Activated CD8-positive, alpha-beta T cell treated with anti-CD3 and anti-CD28 coated beads for 36 hours (primary cell): ENCODE results near the gene SMPD2. TPM values are rescaled to one million over a fixed set of nuclear protein-coding genes. Genes with fewer than 3 reads are reported as not detected.

Experiments used
- ATAC-seq: fragments of 200-7000 bp; cut with Tn5 transposase; one replicate; pipeline ENCODE4 v1.10.0; 2021; ENCODE audit warnings: mild to moderate bottlenecking, moderate library complexity
- CTCF ChIA-PET: fragments of 350-600 bp; sonication (Branson Sonifier 250); formaldehyde crosslinking; loops from one replicate; lab custom pipeline; 2021; ENCODE audit warnings: antibody characterized with exemption; lab: Charles Lee
- POLR2A ChIA-PET: fragments of 350-600 bp; sonication (Branson Sonifier 250); formaldehyde crosslinking; loops from one replicate; lab custom pipeline; 2021; ENCODE audit warnings: antibody characterized with exemption; lab: Charles Lee
- DNase-seq: peaks from one replicate; pipeline ENCODE4 v3.0.0-alpha.2; 2020
- H3K27ac Mint-ChIP-seq: one replicate; pipeline ENCODE4 v1.8.0; 2021; ENCODE audit warnings: mild to moderate bottlenecking, mixed read lengths
- H3K27me3 Mint-ChIP-seq: one replicate; pipeline ENCODE4 v1.8.0; 2021; ENCODE audit warnings: mixed read lengths
- H3K36me3 Mint-ChIP-seq: one replicate; pipeline ENCODE4 v1.8.0; 2021; ENCODE audit warnings: low read depth, mixed read lengths
- H3K4me1 Mint-ChIP-seq: one replicate; pipeline ENCODE4 v1.8.0; 2021; ENCODE audit warnings: low read depth, mixed read lengths
- H3K4me3 Mint-ChIP-seq: one replicate; pipeline ENCODE4 v1.8.0; 2021; ENCODE audit warnings: mild to moderate bottlenecking, moderate library complexity, mixed read lengths
- H3K9me3 Mint-ChIP-seq: one replicate; pipeline ENCODE4 v1.8.0; 2021; ENCODE audit warnings: mixed read lengths
- intact Hi-C: fragments of 100-400 bp; cut with micrococcal nuclease; formaldehyde crosslinking; loops from one replicate; pipeline ENCODE4 v1.10.0; 2022
- total RNA-seq, 2 experiments: library from RNA; stranded (reverse); gene quantifications; one replicate each; pipeline ENCODE4 v1.2.3, GENCODE V29; 2021
- TF ChIP-seq, protein P1 (sequence below): fragments of 200-600 bp; IDR thresholded peaks from one replicate; pipeline ENCODE4 v1.8.0; 2022; ENCODE audit warnings: antibody characterized with exemption, mild to moderate bottlenecking

The SMPD2 gene, protein sequence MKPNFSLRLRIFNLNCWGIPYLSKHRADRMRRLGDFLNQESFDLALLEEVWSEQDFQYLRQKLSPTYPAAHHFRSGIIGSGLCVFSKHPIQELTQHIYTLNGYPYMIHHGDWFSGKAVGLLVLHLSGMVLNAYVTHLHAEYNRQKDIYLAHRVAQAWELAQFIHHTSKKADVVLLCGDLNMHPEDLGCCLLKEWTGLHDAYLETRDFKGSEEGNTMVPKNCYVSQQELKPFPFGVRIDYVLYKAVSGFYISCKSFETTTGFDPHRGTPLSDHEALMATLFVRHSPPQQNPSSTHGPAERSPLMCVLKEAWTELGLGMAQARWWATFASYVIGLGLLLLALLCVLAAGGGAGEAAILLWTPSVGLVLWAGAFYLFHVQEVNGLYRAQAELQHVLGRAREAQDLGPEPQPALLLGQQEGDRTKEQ
- 1 to 10 TPM; 8.7 to 9.6 TPM for total RNA-seq

GRCh38 chr6:109440331-109441068 is at the start of gene SMPD2, which contains the start of gene PPIL6:
Gene SMPD2 (plus strand): TSS chr6:109440724. CDS start chr6:109441122, 398 bp downstream.
Gene PPIL6 (minus strand): TSS chr6:109440628. CDS start chr6:109440590, 38 bp downstream.
- intact Hi-C loops: loop anchor here (2.0 to 5.0 kb wide), 2 partner anchors 14 to 42 kb away; partner anchors contain the start of genes MICAL1 and ZBTB24
- H3K4me1 Mint-ChIP-seq: peaks cover 26% of the 10 kb centered on the region
- no peaks in the 10 kb centered on the region for H3K27me3 Mint-ChIP-seq
- TF ChIP-seq, protein P1, sequence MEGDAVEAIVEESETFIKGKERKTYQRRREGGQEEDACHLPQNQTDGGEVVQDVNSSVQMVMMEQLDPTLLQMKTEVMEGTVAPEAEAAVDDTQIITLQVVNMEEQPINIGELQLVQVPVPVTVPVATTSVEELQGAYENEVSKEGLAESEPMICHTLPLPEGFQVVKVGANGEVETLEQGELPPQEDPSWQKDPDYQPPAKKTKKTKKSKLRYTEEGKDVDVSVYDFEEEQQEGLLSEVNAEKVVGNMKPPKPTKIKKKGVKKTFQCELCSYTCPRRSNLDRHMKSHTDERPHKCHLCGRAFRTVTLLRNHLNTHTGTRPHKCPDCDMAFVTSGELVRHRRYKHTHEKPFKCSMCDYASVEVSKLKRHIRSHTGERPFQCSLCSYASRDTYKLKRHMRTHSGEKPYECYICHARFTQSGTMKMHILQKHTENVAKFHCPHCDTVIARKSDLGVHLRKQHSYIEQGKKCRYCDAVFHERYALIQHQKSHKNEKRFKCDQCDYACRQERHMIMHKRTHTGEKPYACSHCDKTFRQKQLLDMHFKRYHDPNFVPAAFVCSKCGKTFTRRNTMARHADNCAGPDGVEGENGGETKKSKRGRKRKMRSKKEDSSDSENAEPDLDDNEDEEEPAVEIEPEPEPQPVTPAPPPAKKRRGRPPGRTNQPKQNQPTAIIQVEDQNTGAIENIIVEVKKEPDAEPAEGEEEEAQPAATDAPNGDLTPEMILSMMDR: no peak
- H3K36me3 Mint-ChIP-seq: peaks cover 16% of the 10 kb centered on the region
- H3K4me3 Mint-ChIP-seq: peak within 1 kb of the TSS; percentile 92
- ATAC-seq: peak; percentile 91
- peak; percentile 80 for DNase-seq
- peak within 1 kb of the TSS; percentile 89 for H3K27ac Mint-ChIP-seq
- POLR2A ChIA-PET: interaction anchor here (0.8 to 8.9 kb wide), 9 partner anchors 9 to 345 kb away, joined by 3 to 119 read pairs (median 4); partner anchors contain the start of genes CEP57L1, MICAL1, SESN1 and ZBTB24
- CTCF ChIA-PET: interaction anchor here (0.6 to 3.3 kb wide), 12 partner anchors 9 to 805 kb away, joined by 3 to 27 read pairs (median 5); partner anchors contain the start of genes CD164 and MICAL1
- no peaks in the 10 kb centered on the region for H3K9me3 Mint-ChIP-seq

DNA sequence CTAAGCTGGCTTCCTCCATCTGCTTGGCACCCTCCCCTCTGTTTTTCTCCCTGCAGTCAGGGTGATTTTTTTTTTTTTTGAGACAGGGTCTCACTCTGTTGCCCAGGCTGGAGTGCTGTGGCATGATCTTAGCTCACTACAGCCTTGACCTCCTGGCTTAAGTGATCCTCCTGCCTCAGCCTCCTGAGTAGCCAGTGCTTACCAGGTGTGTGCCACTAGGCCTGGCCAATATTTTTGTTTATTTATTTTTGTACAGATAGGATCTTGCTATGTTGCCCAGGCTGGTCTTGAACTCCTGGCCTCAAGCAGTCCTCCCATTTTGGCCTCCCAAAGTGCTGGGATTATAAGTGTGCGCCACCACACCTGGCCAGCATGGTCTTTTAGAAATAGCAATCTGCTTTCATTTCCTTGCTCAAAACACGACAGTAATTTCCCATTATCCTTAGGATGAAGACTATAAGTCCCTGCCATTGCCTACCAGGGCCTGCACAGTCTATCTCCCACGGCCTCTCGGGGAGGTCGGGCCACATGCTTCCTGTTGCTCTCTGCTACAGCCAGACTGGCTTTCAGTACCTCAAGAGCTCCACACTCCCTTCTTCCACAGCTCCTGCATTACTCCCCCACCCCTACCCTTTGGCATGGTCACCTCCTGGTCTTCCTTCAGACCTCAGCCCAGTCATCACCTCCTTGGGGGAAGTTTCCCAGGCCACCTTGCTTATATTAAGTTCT is 47.2 kb upstream of the SMPD2 start:
- no peak for ATAC-seq

GRCh38 chr6:109393886-109394281 is 46.6 kb upstream of the SMPD2 start:
- no peak for DNase-seq
- Mint-ChIP-seq H3K27me3 (no peaks in the 10 kb centered on the region), H3K4me3 (no peak overlapping the region), H3K36me3 (no peaks in the 10 kb centered on the region), H3K4me1 (peaks cover 8% of the 10 kb centered on the region), H3K27ac (no peak overlapping the region), H3K9me3 (no peaks in the 10 kb centered on the region)
- TF ChIP-seq, protein P1: no peak
- intact Hi-C loops: no loop called here
- no peak for ATAC-seq
- POLR2A ChIA-PET: no interaction called here
- CTCF ChIA-PET: interaction anchor here (1.7 to 3.3 kb wide), 3 partner anchors 11 to 206 kb away, joined by 4 to 16 read pairs (median 7); partner anchors contain the start of gene CD164

More for the DNA sequence above, 47.2 kb upstream of the SMPD2 start:
- DNase-seq: no peak
- POLR2A ChIA-PET: interaction anchor here (1.5 kb wide), 1 partner anchor 10 kb away, joined by 6 read pairs; no protein-coding TSS in a partner anchor
- Mint-ChIP-seq H3K27me3 (no peaks in the 10 kb centered on the region), H3K9me3 (no peaks in the 10 kb centered on the region), H3K36me3 (no peaks in the 10 kb centered on the region), H3K27ac (no peak overlapping the region), H3K4me3 (no peak overlapping the region), H3K4me1 (peaks cover 8% of the 10 kb centered on the region)
- CTCF ChIA-PET: interaction anchor here (1.0 to 3.3 kb wide), 4 partner anchors 10 to 206 kb away, joined by 4 to 16 read pairs (median 6); partner anchors contain the start of gene CD164
- intact Hi-C loops: no loop called here
- TF ChIP-seq, protein P1: no peak

DNA sequence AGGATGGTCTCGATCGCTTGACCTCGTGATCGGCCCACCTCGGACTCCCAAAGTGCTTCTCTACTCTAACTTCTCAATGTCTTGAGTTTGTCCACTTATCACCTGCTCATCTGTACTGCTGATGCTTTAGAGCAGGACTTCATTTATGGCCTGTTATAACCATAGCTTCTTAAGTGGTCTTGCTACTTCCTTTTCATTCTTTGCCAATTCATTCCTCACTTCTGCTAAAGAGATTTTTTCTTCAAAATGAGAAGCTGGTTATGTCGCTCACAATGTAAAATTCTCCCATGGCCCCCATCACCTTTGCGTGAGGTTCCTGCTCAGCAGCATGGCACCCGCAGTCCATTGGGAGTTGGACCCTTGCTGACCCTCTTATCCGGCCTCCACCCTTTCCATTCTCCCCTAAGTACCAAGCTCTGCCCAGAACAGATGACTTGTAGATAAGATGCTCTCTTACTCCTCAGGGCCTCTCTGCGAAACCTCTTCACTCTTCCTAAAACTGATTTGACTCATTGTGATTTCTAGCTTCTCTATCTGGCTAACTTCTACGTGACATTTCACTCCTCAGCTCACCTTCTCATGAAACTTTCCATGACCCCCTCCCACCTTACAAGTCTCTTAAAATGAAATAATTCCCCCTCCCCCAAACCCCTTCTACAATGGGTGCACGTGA is 44.3 kb upstream of the SMPD2 start:
- Mint-ChIP-seq H3K4me1 (peaks cover 4% of the 10 kb centered on the region), H3K36me3 (no peaks in the 10 kb centered on the region), H3K9me3 (no peaks in the 10 kb centered on the region), H3K27me3 (no peaks in the 10 kb centered on the region), H3K27ac (no peak overlapping the region), H3K4me3 (no peak overlapping the region)
- no peak for DNase-seq
- TF ChIP-seq, protein P1: no peak
- no peak for ATAC-seq
- intact Hi-C loops: no loop called here
- ChIA-PET POLR2A (interaction anchor here (1.2 kb wide), 1 partner anchor 13 kb away, joined by 6 read pairs; no protein-coding TSS in a partner anchor), CTCF (interaction anchor here (0.6 to 2.0 kb wide), 6 partner anchors 10 to 302 kb away, joined by 3 to 13 read pairs (median 3); no protein-coding TSS in a partner anchor)
